Prostate gland (tissue), 2 donors: Measurements from ENCODE around the gene ADAM15. TPM values are rescaled to one million over a fixed set of nuclear protein-coding genes. Genes with fewer than 3 reads are reported as not detected.
A peak's percentile ranks its signal among the peaks of the same experiment; 100 is the strongest.

Source experiments
- DNase-seq: peaks from one replicate; pipeline ENCODE4 v3.0.0-alpha.2; 2019; ENCODE audit warnings: low spot score
- H3K27ac ChIP-seq, 2 donors: fragments of 200-600 bp; sonication (generic); 2 replicates each; pipeline ENCODE4 v1.5.1; 2017 to 2019
- H3K27me3 ChIP-seq: fragments of 200-600 bp; sonication (generic); replicated peaks from 2 replicates; pipeline ENCODE4 v1.5.1; 2019; ENCODE audit not compliant: insufficient read depth
- H3K36me3 ChIP-seq, 2 donors: fragments of 200-600 bp; sonication (generic); 1 replicate in 1 of 2; 2 replicates in 1 of 2; pipeline versions ENCODE4 v1.5.1 to v1.8.1; 2017 to 2019
- H3K4me1 ChIP-seq: fragments of 200-600 bp; sonication (generic); replicated peaks from 2 replicates; pipeline ENCODE4 v1.5.1; 2019
- H3K4me3 ChIP-seq, 2 donors: fragments of 200-600 bp; sonication (generic); 2 replicates each; pipeline ENCODE4 v1.5.1; 2017 to 2019
- H3K9me3 ChIP-seq: fragments of 200-600 bp; sonication (generic); 2 replicates; pipeline ENCODE4 v1.5.1; 2017
- CTCF ChIP-seq, 4 experiments: fragments of 200-600 bp in 2 of 4; fragments of 450-650 bp in 2 of 4; sonication (generic) in 2 of 4; IDR thresholded peaks; 1 replicate in 3 of 4; 2 replicates in 1 of 4; pipeline ENCODE4 v1.5.1; 2016 to 2019; ENCODE audit warnings: antibody characterized with exemption in 4 of 4, mild to moderate bottlenecking in 2 of 4, moderate library complexity in 2 of 4
- POLR2A ChIP-seq: fragments of 450-650 bp; IDR thresholded peaks from one replicate; pipeline ENCODE4 v1.6.1; 2016; ENCODE audit warnings: antibody characterized with exemption, mild to moderate bottlenecking
- POLR2AphosphoS5 ChIP-seq: sonication (generic); formaldehyde crosslinking; IDR thresholded peaks from one replicate; pipeline ENCODE4 v1.6.1; 2017; ENCODE audit warnings: antibody characterized with exemption
- WGBS: methylation state at CpG from one replicate; pipeline ENCODE4 v1.1.5; 2018; 5-methylcytosine and 5-hydroxymethylcytosine counted together
- intact Hi-C: fragments of 100-400 bp; cut with DNase I; formaldehyde crosslinking; loops from one replicate; pipeline ENCODE4 v1.14.2; 2022
- total RNA-seq, 2 donors: library from RNA; depleted of rRNA; stranded (reverse); fragments of >200 nt; gene quantifications; one replicate each; pipeline ENCODE4 v1.1.0, GENCODE V29; 2016

Gene ADAM15
- total RNA-seq, 2 donors from 2014 or later = 72.5 to 138 TPM

GRCh38 chr1:155075535-155075934 is 24.4 kb downstream of the ADAM15 start:
- Histone ChIP-seq H3K4me1 (peaks cover 20% of the 10 kb centered on the region), H3K27me3 (no peaks in the 10 kb centered on the region), H3K4me3 (no peak overlapping the region), H3K36me3 (no peaks in the 10 kb centered on the region), H3K27ac (no peak overlapping the region), H3K9me3 (no peaks in the 10 kb centered on the region)
- WGBS = 44% methylated on average over 5 of the region's 5 CpGs
- TF ChIP-seq CTCF (IDR thresholded peaks at IDR 0.05) (no peak), POLR2AphosphoS5 (no peak), POLR2A (no peak)
- DNase-seq = no peak
- intact Hi-C loops = no loop called here

GRCh38 chr1:155076371-155076770 is 25.3 kb downstream of the ADAM15 start:
- no peak overlapping the region for H3K27ac ChIP-seq
- no peak for TF ChIP-seq CTCF (IDR thresholded peaks at IDR 0.05)
- TF ChIP-seq POLR2AphosphoS5 = no peak
- no peak for TF ChIP-seq POLR2A
- peaks cover 25% of the 10 kb centered on the region for H3K4me1 ChIP-seq
- H3K36me3 ChIP-seq = no peaks in the 10 kb centered on the region
- 89% methylated on average over 1 of the region's 1 CpG for WGBS
- intact Hi-C loops = no loop called here
- DNase-seq = no peak
- no peak overlapping the region for H3K4me3 ChIP-seq
- H3K9me3 ChIP-seq = no peaks in the 10 kb centered on the region
- H3K27me3 ChIP-seq = no peaks in the 10 kb centered on the region

- no peaks in the 10 kb centered on the region for H3K27me3 ChIP-seq
- H3K4me3 ChIP-seq = no peak overlapping the region
- H3K36me3 ChIP-seq = no peaks in the 10 kb centered on the region
- TF ChIP-seq POLR2A (no peak), POLR2AphosphoS5 (no peak), CTCF (IDR thresholded peaks at IDR 0.05) (no peak)
- intact Hi-C loops = no loop called here
- no peak for DNase-seq
- H3K9me3 ChIP-seq = no peaks in the 10 kb centered on the region
- H3K4me1 ChIP-seq = peaks cover 33% of the 10 kb centered on the region
- H3K27ac ChIP-seq = no peak overlapping the region
- 79% methylated on average over 3 of the region's 3 CpGs for WGBS
Measured at GRCh38 chr1:155077346-155077745, 26.2 kb downstream of the ADAM15 start.

GRCh38 chr1:155077758-155078445 is 26.8 kb downstream of the ADAM15 start:
- 58% methylated on average over 4 of the region's 4 CpGs for WGBS
- Histone ChIP-seq H3K27ac (no peak overlapping the region), H3K27me3 (no peaks in the 10 kb centered on the region), H3K4me3 (no peak overlapping the region), H3K36me3 (no peaks in the 10 kb centered on the region), H3K4me1 (peaks cover 38% of the 10 kb centered on the region), H3K9me3 (no peaks in the 10 kb centered on the region)
- no peak for TF ChIP-seq CTCF (IDR thresholded peaks at IDR 0.05)
- DNase-seq = no peak
- intact Hi-C loops = no loop called here

GRCh38 chr1:155078469-155079209 is 27.5 kb downstream of the ADAM15 start, which contains the start of gene EFNA3:
Gene EFNA3 (plus strand): TSS chr1:155078837. CDS start chr1:155078942, 105 bp downstream.
- intact Hi-C loops = no loop called here
- 2% methylated on average over 52 of the region's 59 CpGs for WGBS
- H3K27me3 ChIP-seq = no peaks in the 10 kb centered on the region
- peaks cover 45% of the 10 kb centered on the region for H3K4me1 ChIP-seq
- TF ChIP-seq POLR2AphosphoS5 = peak; percentile 5
- TF ChIP-seq POLR2A = peak; percentile 68
- TF ChIP-seq CTCF (IDR thresholded peaks at IDR 0.05) = no peak
- no peaks in the 10 kb centered on the region for H3K9me3 ChIP-seq
- peak; percentile 76 for DNase-seq
- peak within 1 kb of the TSS in 1 of 2 donors; percentile 30 for H3K27ac ChIP-seq
- no peaks in the 10 kb centered on the region for H3K36me3 ChIP-seq
- H3K4me3 ChIP-seq = peak within 1 kb of the TSS; percentile 30 to 44
